Spinal cord (tissue), 10 donors: Measurements from ENCODE around the gene CAPRIN2. TPM values are rescaled to one million over a fixed set of nuclear protein-coding genes. Genes with fewer than 3 reads are reported as not detected.

Experiments used
- DNase-seq, 6 donors: peaks; one replicate each; pipeline versions ENCODE4 v3.0.0 to v3.0.0-alpha.2; 2013 to 2015; ENCODE audit warnings: low spot score in 6 of 6, low read depth in 4 of 6
- H3K27ac ChIP-seq: one replicate; pipeline ENCODE4 v1.5.1; 2013; ENCODE audit warnings: low read depth, low read length, control low read depth
- H3K27me3 ChIP-seq: one replicate; pipeline ENCODE4 v1.6.1; 2013; ENCODE audit warnings: low read length; ENCODE audit not compliant: control insufficient read depth, insufficient read depth
- H3K36me3 ChIP-seq: one replicate; pipeline ENCODE4 v1.6.1; 2013; ENCODE audit warnings: low read length; ENCODE audit not compliant: control insufficient read depth, insufficient read depth
- H3K4me1 ChIP-seq: one replicate; pipeline ENCODE4 v1.6.1; 2013; ENCODE audit warnings: low read length; ENCODE audit not compliant: control insufficient read depth, insufficient read depth
- H3K4me3 ChIP-seq: one replicate; pipeline ENCODE4 v1.5.1; 2013; ENCODE audit warnings: low read depth, low read length, control low read depth
- H3K9me3 ChIP-seq: one replicate; pipeline ENCODE4 v1.6.1; 2013; ENCODE audit warnings: low read length; ENCODE audit not compliant: control insufficient read depth, insufficient read depth
- WGBS: methylation state at CpG from one replicate; pipeline ENCODE4 v1.1.5; 2013; ENCODE audit warnings: missing lambda C conversion rate; ENCODE audit not compliant: insufficient coverage; 5-methylcytosine and 5-hydroxymethylcytosine counted together
- polyA plus RNA-seq, 2 donors: library from polyadenylated mRNA; unstranded; fragments of 120-200 nt; gene quantifications; one replicate each; pipeline ENCODE4 v1.2.1, GENCODE V29; 2013; ENCODE audit not compliant: insufficient read length in 2 of 2
- total RNA-seq, 2 donors: library from RNA; depleted of rRNA in 1 of 2; stranded (reverse); fragments of 120-200 nt in 1 of 2; fragments of >200 nt in 1 of 2; gene quantifications; one replicate each; pipeline versions ENCODE4 v1.2.3 to v1.2.4, GENCODE V29; 2013 to 2014
- donor health status: healthy.

Gene CAPRIN2
- total and polyA plus RNA-seq, 4 donors, result 42.8 to 74.6 (median 64.7) TPM

GRCh38 chr12:30748147-30748546 lies 6.6 kb downstream of the CAPRIN2 start:
- Histone ChIP-seq H3K27me3 (no peaks in the 10 kb centered on the region), H3K36me3 (peaks cover 4% of the 10 kb centered on the region), H3K4me3 (no peak overlapping the region), H3K27ac (no peak overlapping the region), H3K9me3 (no peaks in the 10 kb centered on the region), H3K4me1 (no peaks in the 10 kb centered on the region)
- DNase-seq, result no peak
- 100% methylated on average over 2 of the region's 2 CpGs for WGBS

GRCh38 chr12:30746190-30746589 lies 8.6 kb downstream of the CAPRIN2 start:
- peaks cover 4% of the 10 kb centered on the region for H3K36me3 ChIP-seq
- WGBS, result no CpG with 5 or more reads among the region's 4 CpGs

GRCh38 chr12:30744321-30744720 lies 10.4 kb downstream of the CAPRIN2 start:
- Histone ChIP-seq H3K27ac (no peak overlapping the region), H3K36me3 (peaks cover 4% of the 10 kb centered on the region), H3K4me3 (no peak overlapping the region), H3K4me1 (no peaks in the 10 kb centered on the region), H3K27me3 (no peaks in the 10 kb centered on the region), H3K9me3 (no peaks in the 10 kb centered on the region)
- DNase-seq, result peak in 1 of 6 donors; percentile 59
- WGBS, result 87% methylated on average over 2 of the region's 2 CpGs

More at GRCh38 chr12:30746190-30746589, 8.6 kb downstream of the CAPRIN2 start:
- H3K27ac ChIP-seq, result no peak overlapping the region
- H3K9me3 ChIP-seq, result no peaks in the 10 kb centered on the region
- no peaks in the 10 kb centered on the region for H3K4me1 ChIP-seq
- no peak overlapping the region for H3K4me3 ChIP-seq
- H3K27me3 ChIP-seq, result no peaks in the 10 kb centered on the region
- no peak for DNase-seq

- no peak for DNase-seq
- Histone ChIP-seq H3K4me3 (no peak overlapping the region), H3K36me3 (peaks cover 5% of the 10 kb centered on the region), H3K9me3 (no peaks in the 10 kb centered on the region), H3K27ac (no peak overlapping the region), H3K4me1 (no peaks in the 10 kb centered on the region), H3K27me3 (no peaks in the 10 kb centered on the region)
Measured at GRCh38 chr12:30740274-30740673, 14.5 kb downstream of the CAPRIN2 start.

- WGBS, result no CpG with 5 or more reads among the region's 2 CpGs
- H3K27me3 ChIP-seq, result no peaks in the 10 kb centered on the region
Measured at GRCh38 chr12:30739020-30739419, 15.7 kb downstream of the CAPRIN2 start.

GRCh38 chr12:30732954-30733637 lies 21.7 kb downstream of the CAPRIN2 start:
- no peaks in the 10 kb centered on the region for H3K27me3 ChIP-seq
- H3K27ac ChIP-seq, result peak overlapping the region; percentile 58
- H3K4me3 ChIP-seq, result no peak overlapping the region
- DNase-seq, result peak in 1 of 6 donors; percentile 18
- peaks cover 9% of the 10 kb centered on the region for H3K36me3 ChIP-seq
- no CpG with 5 or more reads among the region's 2 CpGs for whole genome bisulfite sequencing
- H3K4me1 ChIP-seq, result no peaks in the 10 kb centered on the region
- H3K9me3 ChIP-seq, result no peaks in the 10 kb centered on the region

More at GRCh38 chr12:30739020-30739419, 15.7 kb downstream of the CAPRIN2 start:
- no peak overlapping the region for H3K4me3 ChIP-seq
- no peaks in the 10 kb centered on the region for H3K9me3 ChIP-seq
- no peak for DNase-seq
- no peaks in the 10 kb centered on the region for H3K4me1 ChIP-seq
- H3K36me3 ChIP-seq, result peaks cover 9% of the 10 kb centered on the region
- H3K27ac ChIP-seq, result no peak overlapping the region

- Histone ChIP-seq H3K36me3 (peaks cover 8% of the 10 kb centered on the region), H3K27ac (no peak overlapping the region), H3K9me3 (no peaks in the 10 kb centered on the region), H3K4me1 (no peaks in the 10 kb centered on the region), H3K4me3 (no peak overlapping the region), H3K27me3 (no peaks in the 10 kb centered on the region)
- WGBS, result 50% methylated on average over 1 of the region's 2 CpGs
- DNase-seq, result no peak
Measured at GRCh38 chr12:30730011-30730410, 24.7 kb downstream of the CAPRIN2 start.

GRCh38 chr12:30729547-30729946 lies 25.2 kb downstream of the CAPRIN2 start:
- H3K27me3 ChIP-seq, result no peaks in the 10 kb centered on the region
- no peak overlapping the region for H3K4me3 ChIP-seq
- H3K27ac ChIP-seq, result no peak overlapping the region
- WGBS, result 78% methylated on average over 3 of the region's 4 CpGs
- H3K4me1 ChIP-seq, result no peaks in the 10 kb centered on the region
- peak in 2 of 6 donors; percentile 6 to 12 for DNase-seq
- peaks cover 8% of the 10 kb centered on the region for H3K36me3 ChIP-seq
- H3K9me3 ChIP-seq, result no peaks in the 10 kb centered on the region

GRCh38 chr12:30726647-30727046 lies 28.1 kb downstream of the CAPRIN2 start:
- no CpG with 5 or more reads among the region's 1 CpG for WGBS
- H3K4me1 ChIP-seq, result no peaks in the 10 kb centered on the region
- no peak for DNase-seq

GRCh38 chr12:30725739-30726138 lies 29.0 kb downstream of the CAPRIN2 start:
- Histone ChIP-seq H3K9me3 (no peaks in the 10 kb centered on the region), H3K27ac (no peak overlapping the region), H3K27me3 (no peaks in the 10 kb centered on the region), H3K4me3 (no peak overlapping the region), H3K36me3 (peaks cover 12% of the 10 kb centered on the region), H3K4me1 (no peaks in the 10 kb centered on the region)
- DNase-seq, result no peak
- no CpG with 5 or more reads among the region's 1 CpG for WGBS

More at GRCh38 chr12:30726647-30727046, 28.1 kb downstream of the CAPRIN2 start:
- H3K4me3 ChIP-seq, result no peak overlapping the region
- H3K9me3 ChIP-seq, result no peaks in the 10 kb centered on the region
- peaks cover 12% of the 10 kb centered on the region for H3K36me3 ChIP-seq
- H3K27me3 ChIP-seq, result no peaks in the 10 kb centered on the region
- no peak overlapping the region for H3K27ac ChIP-seq
